Stimulated activated naive CD4-positive, alpha-beta T cell treated with Interleukin-2 at 50 U/mL for 16 hours (primary cell): Measurements from ENCODE around the gene ADORA1.

ENCODE experiments used
- DNase-seq: peaks from one replicate; lab custom pipeline; 2025; lab: John Stamatoyannopoulos, UW

ADORA1 gene

GRCh38 chr1:203159844-203160243 lies 32.3 kb downstream of the ADORA1 start:
- no peak for DNase-seq

DNA sequence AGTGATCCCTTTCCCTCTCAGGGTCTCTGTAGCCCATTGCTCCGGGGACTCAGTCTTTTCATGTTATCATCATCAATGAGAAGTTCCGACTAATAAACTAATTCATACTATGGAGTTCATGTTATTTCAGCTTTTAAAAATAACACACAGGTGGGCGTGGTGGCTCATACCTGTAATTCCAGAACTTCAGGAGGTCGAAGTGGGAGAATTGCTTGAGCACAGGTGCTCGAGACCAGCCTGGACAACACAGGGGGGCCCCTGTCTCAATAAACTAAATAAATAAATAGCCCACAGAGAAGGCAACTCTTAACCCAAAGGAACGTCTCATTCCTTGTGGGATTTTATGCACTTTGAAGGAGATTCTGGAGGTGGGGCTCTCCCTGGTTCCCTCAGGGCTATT lies 33.6 kb downstream of the ADORA1 start:
- DNase-seq = no peak

DNA sequence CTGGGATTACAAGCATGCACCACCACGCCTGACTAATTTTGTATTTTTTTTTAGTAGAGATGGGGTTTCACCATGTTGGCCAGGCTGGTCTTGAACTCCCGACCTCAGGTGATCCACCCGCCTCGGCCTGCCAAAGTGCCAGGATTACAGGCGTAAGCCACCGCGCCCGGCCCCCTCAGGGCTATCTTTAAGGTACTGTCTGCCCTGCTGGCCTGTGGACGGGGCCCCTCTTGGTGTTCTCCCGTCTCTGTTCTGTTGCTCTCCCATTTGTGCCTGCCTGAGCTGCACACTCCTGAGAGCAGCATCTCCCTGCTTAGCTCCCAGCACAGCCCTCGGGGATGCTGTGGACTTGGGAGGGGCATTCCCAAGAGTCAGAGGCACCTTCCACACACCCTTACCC lies 34.2 kb downstream of the ADORA1 start:
- DNase-seq = no peak

- no peak for DNase-seq
These were observed 34.9 kb downstream of the ADORA1 start for GRCh38 chr1:203162403-203162802.

- no peak for DNase-seq
These were observed 36.5 kb downstream of the ADORA1 start for GRCh38 chr1:203163891-203164635.

DNA sequence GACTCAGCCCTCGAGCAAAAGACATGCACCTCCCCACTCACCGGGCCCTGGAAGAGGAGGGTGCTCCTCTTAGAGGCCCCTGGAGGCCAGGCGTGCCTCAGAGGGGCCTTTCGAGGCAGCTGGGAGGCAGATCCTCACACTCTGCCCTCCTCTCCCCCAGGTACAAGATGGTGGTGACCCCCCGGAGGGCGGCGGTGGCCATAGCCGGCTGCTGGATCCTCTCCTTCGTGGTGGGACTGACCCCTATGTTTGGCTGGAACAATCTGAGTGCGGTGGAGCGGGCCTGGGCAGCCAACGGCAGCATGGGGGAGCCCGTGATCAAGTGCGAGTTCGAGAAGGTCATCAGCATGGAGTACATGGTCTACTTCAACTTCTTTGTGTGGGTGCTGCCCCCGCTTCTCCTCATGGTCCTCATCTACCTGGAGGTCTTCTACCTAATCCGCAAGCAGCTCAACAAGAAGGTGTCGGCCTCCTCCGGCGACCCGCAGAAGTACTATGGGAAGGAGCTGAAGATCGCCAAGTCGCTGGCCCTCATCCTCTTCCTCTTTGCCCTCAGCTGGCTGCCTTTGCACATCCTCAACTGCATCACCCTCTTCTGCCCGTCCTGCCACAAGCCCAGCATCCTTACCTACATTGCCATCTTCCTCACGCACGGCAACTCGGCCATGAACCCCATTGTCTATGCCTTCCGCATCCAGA lies 37.7 kb downstream of the ADORA1 start:
- DNase-seq = no peak

DNA sequence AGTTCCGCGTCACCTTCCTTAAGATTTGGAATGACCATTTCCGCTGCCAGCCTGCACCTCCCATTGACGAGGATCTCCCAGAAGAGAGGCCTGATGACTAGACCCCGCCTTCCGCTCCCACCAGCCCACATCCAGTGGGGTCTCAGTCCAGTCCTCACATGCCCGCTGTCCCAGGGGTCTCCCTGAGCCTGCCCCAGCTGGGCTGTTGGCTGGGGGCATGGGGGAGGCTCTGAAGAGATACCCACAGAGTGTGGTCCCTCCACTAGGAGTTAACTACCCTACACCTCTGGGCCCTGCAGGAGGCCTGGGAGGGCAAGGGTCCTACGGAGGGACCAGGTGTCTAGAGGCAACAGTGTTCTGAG lies 38.3 kb downstream of the ADORA1 start:
- no peak for DNase-seq

DNA sequence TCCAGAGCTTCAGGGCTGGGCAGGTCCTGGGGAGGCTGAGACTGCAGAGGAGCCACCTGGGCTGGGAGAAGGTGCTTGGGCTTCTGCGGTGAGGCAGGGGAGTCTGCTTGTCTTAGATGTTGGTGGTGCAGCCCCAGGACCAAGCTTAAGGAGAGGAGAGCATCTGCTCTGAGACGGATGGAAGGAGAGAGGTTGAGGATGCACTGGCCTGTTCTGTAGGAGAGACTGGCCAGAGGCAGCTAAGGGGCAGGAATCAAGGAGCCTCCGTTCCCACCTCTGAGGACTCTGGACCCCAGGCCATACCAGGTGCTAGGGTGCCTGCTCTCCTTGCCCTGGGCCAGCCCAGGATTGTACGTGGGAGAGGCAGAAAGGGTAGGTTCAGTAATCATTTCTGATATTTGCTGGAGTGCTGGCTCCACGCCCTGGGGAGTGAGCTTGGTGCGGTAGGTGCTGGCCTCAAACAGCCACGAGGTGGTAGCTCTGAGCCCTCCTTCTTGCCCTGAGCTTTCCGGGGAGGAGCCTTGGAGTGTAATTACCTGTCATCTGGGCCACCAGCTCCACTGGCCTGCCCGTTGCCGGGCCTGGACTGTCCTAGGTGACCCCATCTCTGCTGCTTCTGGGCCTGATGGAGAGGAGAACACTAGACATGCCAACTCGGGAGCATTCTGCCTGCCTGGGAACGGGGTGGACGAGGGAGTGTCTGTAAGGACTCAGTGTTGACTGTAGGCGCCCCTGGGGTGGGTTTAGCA lies 38.8 kb downstream of the ADORA1 start:
- DNase-seq = no peak

DNA sequence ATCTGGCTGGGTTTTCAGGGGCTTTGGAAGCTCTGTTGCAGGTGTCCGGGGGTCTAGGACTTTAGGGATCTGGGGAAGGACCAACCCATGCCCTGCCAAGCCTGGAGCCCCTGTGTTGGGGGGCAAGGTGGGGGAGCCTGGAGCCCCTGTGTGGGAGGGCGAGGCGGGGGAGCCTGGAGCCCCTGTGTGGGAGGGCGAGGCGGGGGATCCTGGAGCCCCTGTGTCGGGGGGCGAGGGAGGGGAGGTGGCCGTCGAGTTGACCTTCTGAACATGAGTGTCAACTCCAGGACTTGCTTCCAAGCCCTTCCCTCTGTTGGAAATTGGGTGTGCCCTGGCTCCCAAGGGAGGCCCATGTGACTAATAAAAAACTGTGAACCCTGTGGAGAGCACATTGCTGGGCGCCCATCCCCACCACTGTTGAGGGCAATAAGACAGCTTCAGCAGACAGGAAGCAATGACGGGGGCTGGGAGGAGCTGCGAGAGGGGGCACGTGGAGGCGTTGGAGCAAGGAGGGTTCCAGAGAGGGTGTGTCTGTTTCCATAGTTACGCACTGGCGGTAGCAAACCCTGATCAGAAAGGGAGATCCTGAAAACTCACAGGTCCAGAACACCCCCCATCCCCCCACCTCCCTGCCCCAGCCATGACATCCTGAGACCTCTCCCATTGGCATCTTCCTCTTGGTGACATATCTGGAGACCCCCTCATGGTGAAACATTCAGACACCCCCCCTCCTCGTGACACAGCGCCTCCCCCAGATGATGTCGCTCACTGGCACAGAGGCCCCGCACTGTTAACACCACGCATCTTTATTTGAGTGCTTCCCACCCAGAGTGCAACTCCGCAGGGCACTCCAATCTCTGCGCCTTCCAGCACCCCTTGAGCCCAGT lies 39.7 kb downstream of the ADORA1 start:
- DNase-seq = no peak

GRCh38 chr1:203167913-203168200 lies 40.3 kb downstream of the ADORA1 start:
- no peak for DNase-seq

DNA sequence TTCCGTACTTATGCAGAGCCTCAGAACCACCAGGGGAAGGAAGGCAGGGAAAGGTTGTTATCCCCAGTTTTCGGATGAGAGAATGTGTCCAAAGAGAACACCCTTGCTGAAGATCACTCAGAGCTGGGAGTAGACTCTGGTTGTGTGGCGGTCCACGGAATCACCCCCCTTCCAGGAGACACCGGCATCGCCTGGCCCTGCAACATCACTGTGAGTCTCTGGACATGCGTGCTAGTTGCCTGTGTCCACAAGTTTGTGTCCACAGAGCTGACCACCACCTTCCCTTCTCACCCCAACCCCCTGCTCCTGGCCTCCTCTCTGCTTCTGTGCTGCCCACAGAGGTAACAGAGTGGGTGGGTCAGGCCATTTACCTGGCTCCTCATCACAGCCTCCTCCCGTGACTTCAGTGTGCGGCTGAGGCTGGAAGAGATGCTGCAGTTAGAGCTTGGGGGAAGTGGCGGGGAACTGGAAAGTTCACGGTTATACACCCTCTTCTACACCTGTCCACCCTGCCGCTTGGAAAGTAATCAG lies 40.8 kb downstream of the ADORA1 start:
- DNase-seq = no peak

- no peak for DNase-seq
These were observed 41.5 kb downstream of the ADORA1 start for GRCh38 chr1:203168991-203169390.

DNA sequence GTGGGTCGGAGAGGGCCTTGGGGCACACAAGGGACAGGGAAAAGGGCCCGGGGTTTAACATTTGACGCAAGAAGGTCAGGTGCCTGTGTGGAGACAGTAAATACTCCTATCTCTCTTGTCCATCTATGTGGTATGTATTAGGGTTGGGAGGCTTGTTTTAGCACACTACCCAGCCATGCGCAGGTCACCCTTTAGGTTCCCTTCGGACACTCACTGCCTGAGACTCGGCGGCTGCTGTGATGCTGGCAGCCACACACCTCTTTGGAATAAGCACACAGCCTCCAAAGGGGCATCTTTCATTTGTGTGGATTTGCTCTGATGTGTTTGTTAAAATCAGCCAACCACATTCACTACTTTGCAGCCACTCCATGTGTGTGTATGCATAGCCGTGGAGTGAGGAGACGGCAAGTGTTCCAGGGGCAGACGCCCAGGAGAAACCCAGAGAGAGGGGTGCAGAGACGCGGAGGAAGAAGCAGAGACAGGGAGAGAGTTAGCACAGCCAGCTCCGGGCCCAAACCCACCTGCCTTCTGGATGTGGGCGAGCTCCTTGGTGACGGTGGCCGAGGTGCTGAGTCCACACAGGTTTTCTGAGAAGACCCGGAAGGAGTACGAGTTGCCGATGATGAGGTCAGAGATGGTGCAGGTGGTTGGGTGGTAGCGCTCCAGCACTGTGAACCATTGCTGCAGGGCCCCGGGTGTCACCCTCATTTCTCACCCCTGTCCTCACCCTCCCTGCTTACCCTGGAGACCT lies 42.4 kb downstream of the ADORA1 start:
- DNase-seq = no peak

- DNase-seq = no peak
These were observed 43.3 kb downstream of the ADORA1 start for GRCh38 chr1:203170625-203171330.

DNA sequence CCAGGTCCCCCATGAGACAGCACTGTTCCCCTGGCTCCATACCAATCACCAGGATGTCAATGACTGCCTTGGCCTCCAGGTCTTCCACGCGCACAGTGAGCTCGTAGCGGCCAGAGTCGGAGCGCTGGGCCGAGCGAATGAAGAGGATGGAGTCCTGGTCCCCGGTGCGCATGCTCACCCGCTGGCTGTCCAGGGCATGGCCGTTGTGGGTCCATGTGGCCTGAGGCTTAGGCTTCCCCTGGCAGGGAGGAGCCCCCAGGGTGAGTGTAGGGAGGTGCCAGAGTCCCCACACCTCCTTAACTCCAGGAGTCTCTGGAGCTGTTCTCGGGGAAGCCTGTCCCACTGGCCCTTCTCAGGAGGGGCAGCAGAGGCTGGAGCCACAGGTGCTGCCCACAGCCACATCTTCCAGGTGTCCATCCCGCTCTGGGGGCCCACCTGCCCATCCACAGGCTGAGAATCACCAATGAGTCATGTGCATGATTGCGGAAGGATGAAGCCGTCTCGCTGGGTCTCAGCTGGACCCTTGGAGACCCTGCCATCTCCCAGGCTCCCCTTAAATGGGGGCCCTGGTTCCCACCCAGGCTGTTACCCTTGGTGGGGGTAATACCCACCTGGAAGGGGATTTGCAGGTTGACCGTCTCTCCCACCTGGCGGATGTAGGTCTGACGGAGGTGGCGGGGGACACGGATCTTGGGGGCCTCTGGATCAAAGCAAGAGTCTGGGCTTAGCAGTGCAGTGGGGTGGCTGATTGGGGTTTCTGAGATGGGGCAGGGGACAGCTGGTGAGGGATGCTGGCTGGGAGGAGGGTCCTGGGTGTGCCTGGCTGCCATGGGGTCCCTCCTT lies 44.0 kb downstream of the ADORA1 start:
- no peak for DNase-seq

DNA sequence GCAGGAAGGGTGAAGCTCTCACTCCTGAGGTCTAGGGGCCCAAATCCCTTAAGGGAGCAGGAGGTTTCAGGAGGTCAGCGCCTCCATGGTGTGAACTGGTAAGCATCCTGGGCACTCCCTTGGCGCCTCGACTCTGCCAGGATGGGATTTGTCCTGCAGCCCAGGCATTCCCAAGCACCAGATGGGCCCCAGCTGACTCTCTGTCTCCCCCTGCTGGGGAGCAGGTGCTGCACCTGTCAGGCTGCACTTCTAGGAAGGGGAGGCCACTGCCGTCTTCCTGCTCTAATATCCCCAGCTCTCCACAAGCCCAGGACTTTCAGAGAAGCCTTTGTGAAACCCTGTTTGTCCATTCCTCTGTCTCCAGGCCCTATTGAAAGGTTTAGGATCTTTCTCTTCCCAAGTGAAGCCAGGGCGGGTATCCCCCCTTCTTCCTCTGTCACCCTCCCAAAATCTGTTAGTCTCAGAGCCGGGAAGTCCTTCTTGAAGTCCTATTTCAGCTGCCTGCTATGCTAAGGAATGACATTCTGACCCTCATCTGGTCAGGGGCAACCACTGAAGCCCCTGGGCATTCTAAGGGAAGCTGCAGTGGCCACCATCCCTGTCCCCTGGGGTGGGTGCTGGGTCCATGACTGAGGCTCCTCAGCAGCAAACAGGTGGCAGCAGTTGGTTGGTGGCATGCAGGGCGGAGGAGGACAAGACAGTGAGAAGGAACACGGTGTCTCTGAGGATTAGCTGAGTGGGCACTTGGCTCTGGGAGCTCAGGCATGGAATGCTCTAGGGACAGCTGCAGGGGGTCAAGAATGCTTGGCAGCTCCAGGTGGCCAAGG lies 44.9 kb downstream of the ADORA1 start:
- no peak for DNase-seq

DNA sequence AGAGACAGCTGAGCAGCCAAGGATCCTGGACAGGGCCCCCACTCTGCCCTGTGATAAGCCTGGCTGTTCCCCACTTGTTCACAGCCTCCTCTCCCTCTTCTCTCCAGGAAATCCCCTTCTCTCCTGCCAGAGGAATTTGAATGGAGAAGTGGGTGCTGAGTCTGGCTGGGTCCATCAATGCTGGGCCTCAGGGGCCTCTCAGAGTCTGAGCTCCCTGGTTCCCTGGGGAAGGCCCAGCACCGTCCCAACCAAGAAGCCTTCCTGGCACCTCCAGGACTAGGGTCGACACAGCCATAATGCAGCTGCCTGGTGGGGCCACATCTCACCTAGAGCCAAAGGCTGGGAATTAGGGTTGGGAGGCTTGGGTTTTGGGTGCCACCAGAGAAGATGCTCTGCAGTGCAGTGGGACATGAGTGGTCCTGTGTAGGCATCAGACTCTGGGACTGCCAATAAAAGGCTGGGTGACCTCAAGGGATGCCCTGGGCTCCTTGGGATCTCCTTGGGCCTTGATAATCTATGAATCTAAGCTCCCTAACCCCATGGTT lies 45.6 kb downstream of the ADORA1 start:
- DNase-seq = no peak

DNA sequence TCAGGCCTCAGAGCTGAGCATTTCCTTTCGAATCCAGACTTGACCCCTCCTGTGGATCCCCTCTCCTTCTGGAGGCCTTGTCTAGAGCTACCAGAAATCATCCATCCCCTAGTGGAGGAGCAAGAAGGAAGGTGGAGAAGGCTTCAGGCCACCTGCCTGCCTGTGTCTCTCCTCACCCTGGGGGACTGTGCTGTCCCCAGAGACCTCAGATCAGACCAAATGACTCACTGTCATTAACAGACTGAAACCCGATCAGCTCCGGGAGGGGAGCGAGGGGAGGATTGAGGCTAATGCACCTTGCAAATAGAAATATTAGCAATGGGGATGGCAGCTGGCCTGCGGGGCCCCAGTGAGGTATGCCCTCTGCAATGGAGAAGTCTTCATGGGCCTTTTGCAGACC lies 46.0 kb downstream of the ADORA1 start:
- no peak for DNase-seq
